Ectodermal cell (in vitro differentiated cells): ENCODE data around the gene CRYZ.

Experiments used
- H3K27ac ChIP-seq: 2 replicates; pipeline ENCODE4 v1.7.0; 2013; ENCODE audit warnings: mild to moderate bottlenecking, low read depth, low read length; ENCODE audit not compliant: insufficient read depth, poor library complexity, severe bottlenecking
- H3K27me3 ChIP-seq: 2 replicates; pipeline ENCODE4 v1.7.0; 2013; ENCODE audit warnings: mild to moderate bottlenecking, low read length; ENCODE audit not compliant: insufficient read depth, control insufficient read depth, poor library complexity, severe bottlenecking
- H3K36me3 ChIP-seq: one replicate; pipeline ENCODE4 v1.7.0; 2013; ENCODE audit warnings: low read length; ENCODE audit not compliant: control insufficient read depth, insufficient read depth
- H3K4me1 ChIP-seq: one replicate; pipeline ENCODE4 v1.7.0; 2013; ENCODE audit warnings: low read length; ENCODE audit not compliant: control insufficient read depth, insufficient read depth
- H3K4me3 ChIP-seq: 2 replicates; pipeline ENCODE4 v1.7.0; 2013; ENCODE audit warnings: low read depth, low read length, control low read depth; ENCODE audit not compliant: insufficient read depth
- H3K9me3 ChIP-seq: 2 replicates; pipeline ENCODE4 v1.7.0; 2013; ENCODE audit warnings: mild to moderate bottlenecking, low read length, moderate library complexity; ENCODE audit not compliant: control insufficient read depth
- WGBS, 2 experiments: methylation state at CpG; one replicate each; pipeline ENCODE4 v1.1.7; 2013; ENCODE audit warnings: missing lambda C conversion rate in 2 of 2; 5-methylcytosine and 5-hydroxymethylcytosine counted together

The CRYZ gene

GRCh38 chr1:74712881-74713280, 20.0 kb downstream of the CRYZ start:
- Histone ChIP-seq H3K4me1 (peaks cover 5% of the 10 kb centered on the region), H3K36me3 (no peaks in the 10 kb centered on the region), H3K27ac (no peak overlapping the region), H3K27me3 (no peaks in the 10 kb centered on the region), H3K4me3 (no peak overlapping the region), H3K9me3 (no peaks in the 10 kb centered on the region)
- 78 to 88% methylated on average over 1 of the region's 1 CpG for WGBS, 2 experiments

GRCh38 chr1:74703386-74704182, 29.3 kb downstream of the CRYZ start:
- 96 to 98% methylated on average over 6 of the region's 6 CpGs for WGBS, 2 experiments
- H3K4me1 ChIP-seq: no peaks in the 10 kb centered on the region
- H3K27ac ChIP-seq: no peak overlapping the region

GRCh38 chr1:74699331-74699730, 33.5 kb downstream of the CRYZ start:
- no peaks in the 10 kb centered on the region for H3K36me3 ChIP-seq
- H3K9me3 ChIP-seq: no peaks in the 10 kb centered on the region
- H3K4me1 ChIP-seq: no peaks in the 10 kb centered on the region
- H3K27ac ChIP-seq: no peak overlapping the region
- no peak overlapping the region for H3K4me3 ChIP-seq
- H3K27me3 ChIP-seq: no peaks in the 10 kb centered on the region

More at GRCh38 chr1:74703386-74704182, 29.3 kb downstream of the CRYZ start:
- no peaks in the 10 kb centered on the region for H3K27me3 ChIP-seq
- H3K36me3 ChIP-seq: no peaks in the 10 kb centered on the region
- no peak overlapping the region for H3K4me3 ChIP-seq
- no peaks in the 10 kb centered on the region for H3K9me3 ChIP-seq

- 92 to 97% methylated on average over 2 of the region's 2 CpGs for WGBS, 2 experiments
- no peaks in the 10 kb centered on the region for H3K4me1 ChIP-seq
- H3K27me3 ChIP-seq: no peaks in the 10 kb centered on the region
- no peaks in the 10 kb centered on the region for H3K36me3 ChIP-seq
- no peak overlapping the region for H3K27ac ChIP-seq
- no peak overlapping the region for H3K4me3 ChIP-seq
- H3K9me3 ChIP-seq: no peaks in the 10 kb centered on the region
Observed at GRCh38 chr1:74697832-74698231, 35.0 kb downstream of the CRYZ start.

- H3K4me1 ChIP-seq: no peaks in the 10 kb centered on the region
- H3K4me3 ChIP-seq: no peak overlapping the region
- WGBS, 2 experiments: 92 to 93% methylated on average over 2 of the region's 2 CpGs
- no peaks in the 10 kb centered on the region for H3K36me3 ChIP-seq
- no peak overlapping the region for H3K27ac ChIP-seq
- H3K9me3 ChIP-seq: no peaks in the 10 kb centered on the region
- no peaks in the 10 kb centered on the region for H3K27me3 ChIP-seq
Observed at GRCh38 chr1:74693473-74693872, 39.4 kb downstream of the CRYZ start.

GRCh38 chr1:74690909-74691308, 41.9 kb downstream of the CRYZ start:
- Histone ChIP-seq H3K36me3 (no peaks in the 10 kb centered on the region), H3K27ac (no peak overlapping the region), H3K9me3 (no peaks in the 10 kb centered on the region), H3K27me3 (no peaks in the 10 kb centered on the region), H3K4me3 (no peak overlapping the region), H3K4me1 (no peaks in the 10 kb centered on the region)
- 88 to 89% methylated on average over 3 to 4 of the region's 4 CpGs for WGBS, 2 experiments

- Histone ChIP-seq H3K27ac (no peak overlapping the region), H3K9me3 (no peaks in the 10 kb centered on the region)
- 37 to 43% methylated on average over 2 of the region's 2 CpGs for WGBS, 2 experiments
Observed at GRCh38 chr1:74690364-74690696, 42.5 kb downstream of the CRYZ start.

GRCh38 chr1:74689621-74690363, 43.1 kb downstream of the CRYZ start:
- Histone ChIP-seq H3K4me3 (no peak overlapping the region), H3K27me3 (no peaks in the 10 kb centered on the region), H3K9me3 (no peaks in the 10 kb centered on the region), H3K4me1 (no peaks in the 10 kb centered on the region), H3K27ac (no peak overlapping the region), H3K36me3 (no peaks in the 10 kb centered on the region)
- WGBS, 2 experiments: 29 to 41% methylated on average over 3 to 5 of the region's 5 CpGs

More at GRCh38 chr1:74690364-74690696, 42.5 kb downstream of the CRYZ start:
- Histone ChIP-seq H3K4me1 (no peaks in the 10 kb centered on the region), H3K36me3 (no peaks in the 10 kb centered on the region), H3K4me3 (no peak overlapping the region), H3K27me3 (no peaks in the 10 kb centered on the region)

GRCh38 chr1:74686928-74687327, 45.9 kb downstream of the CRYZ start:
- Histone ChIP-seq H3K9me3 (no peaks in the 10 kb centered on the region), H3K4me3 (no peak overlapping the region), H3K4me1 (no peaks in the 10 kb centered on the region), H3K36me3 (no peaks in the 10 kb centered on the region), H3K27ac (no peak overlapping the region), H3K27me3 (no peaks in the 10 kb centered on the region)
- 94 to 98% methylated on average over 4 of the region's 4 CpGs for WGBS, 2 experiments

- Histone ChIP-seq H3K36me3 (no peaks in the 10 kb centered on the region), H3K9me3 (no peaks in the 10 kb centered on the region), H3K4me3 (no peak overlapping the region), H3K27ac (no peak overlapping the region), H3K27me3 (no peaks in the 10 kb centered on the region), H3K4me1 (no peaks in the 10 kb centered on the region)
- WGBS, 2 experiments: 89 to 91% methylated on average over 1 to 2 of the region's 2 CpGs
Observed at GRCh38 chr1:74684301-74684700, 48.5 kb downstream of the CRYZ start.
